GM21619 (cell line): ENCODE results near the gene PRKCB.
"Not testable (repeated sequence)": the region's sequence is repeated elsewhere in the genome, so short reads cannot be mapped to it uniquely, and the experiment has no call there.

Experiments
- ATAC-seq: cut with Tn5 transposase; IDR thresholded peaks from one replicate; pipeline ENCODE4 v1.9.1; 2021; ENCODE audit not compliant: unreplicated experiment

The PRKCB gene

GRCh38 chr16:24151482-24151939, 315.7 kb downstream of the PRKCB start:
- no peak for ATAC-seq

GRCh38 chr16:24152048-24152447, 316.3 kb downstream of the PRKCB start:
- ATAC-seq, result not testable (repeated sequence)

GRCh38 chr16:24152826-24153225, 317.0 kb downstream of the PRKCB start:
- no peak for ATAC-seq

GRCh38 chr16:24156777-24157176, 321.0 kb downstream of the PRKCB start:
- ATAC-seq, result no peak

GRCh38 chr16:24163935-24164334, 328.2 kb downstream of the PRKCB start:
- ATAC-seq, result no peak

GRCh38 chr16:24164416-24164815, 328.6 kb downstream of the PRKCB start:
- no peak for ATAC-seq

GRCh38 chr16:24165273-24165672, 329.5 kb downstream of the PRKCB start:
- no peak for ATAC-seq

GRCh38 chr16:24166661-24167528, 331.1 kb downstream of the PRKCB start:
- ATAC-seq, result no peak

- ATAC-seq, result no peak
These were observed 333.1 kb downstream of the PRKCB start for GRCh38 chr16:24168856-24169255.

- ATAC-seq, result no peak
These were observed 334.6 kb downstream of the PRKCB start for GRCh38 chr16:24170407-24170806.

- no peak for ATAC-seq
These were observed 338.7 kb downstream of the PRKCB start for GRCh38 chr16:24174504-24174903.

GRCh38 chr16:24174957-24175356, 339.2 kb downstream of the PRKCB start:
- ATAC-seq, result no peak

- ATAC-seq, result no peak
These were observed 342.7 kb downstream of the PRKCB start for GRCh38 chr16:24178496-24178895.

GRCh38 chr16:24180451-24180850, 344.7 kb downstream of the PRKCB start:
- ATAC-seq, result no peak

GRCh38 chr16:24188021-24188542, 352.3 kb downstream of the PRKCB start:
- no peak for ATAC-seq

GRCh38 chr16:24188751-24189318, 353.1 kb downstream of the PRKCB start:
- ATAC-seq, result no peak

GRCh38 chr16:24189941-24190340, 354.2 kb downstream of the PRKCB start:
- no peak for ATAC-seq

- ATAC-seq, result no peak
These were observed 356.2 kb downstream of the PRKCB start for GRCh38 chr16:24191876-24192402.

GRCh38 chr16:24195221-24195620, 359.4 kb downstream of the PRKCB start:
- ATAC-seq, result no peak

- no peak for ATAC-seq
These were observed 363.2 kb downstream of the PRKCB start for GRCh38 chr16:24198807-24199533.

GRCh38 chr16:24203675-24204074, 367.9 kb downstream of the PRKCB start:
- no peak for ATAC-seq
